NCI-H510A (cell line): ENCODE data around the gene MCEMP1.

Source experiments
- DNase-seq: peaks from one replicate; lab custom pipeline; 2025; lab: John Stamatoyannopoulos, UW

MCEMP1 gene

GRCh38 chr19:7676854-7677253, at the start of gene MCEMP1:
Gene MCEMP1, plus strand, starts transcription at chr19:7677090. Its CDS starts 31 bp downstream, at chr19:7677121.
- DNase-seq = no peak

- DNase-seq = no peak
These were observed 49.7 kb upstream of the MCEMP1 start for GRCh38 chr19:7627166-7627565.

- DNase-seq = no peak
These were observed 48.1 kb upstream of the MCEMP1 start for GRCh38 chr19:7628589-7629311.

GRCh38 chr19:7629347-7630054, 47.4 kb upstream of the MCEMP1 start, which contains the start of the genes PET100 and XAB2:
Gene PET100, plus strand, starts transcription at chr19:7629793. Its CDS starts 41 bp downstream, at chr19:7629834.
Gene XAB2, minus strand, starts transcription at chr19:7629545. Its CDS starts 18 bp downstream, at chr19:7629527.
- DNase-seq = peak; percentile 92

- DNase-seq = no peak
These were observed 45.3 kb upstream of the MCEMP1 start for GRCh38 chr19:7631577-7631976.

- no peak for DNase-seq
These were observed 44.3 kb upstream of the MCEMP1 start for GRCh38 chr19:7632340-7633203.

- no peak for DNase-seq
These were observed 43.2 kb upstream of the MCEMP1 start, which contains the start of gene PCP2 for GRCh38 chr19:7633698-7634097. Gene PCP2, minus strand, starts transcription at chr19:7633719. Its CDS starts 262 bp downstream, at chr19:7633457.

- no peak for DNase-seq
These were observed 41.2 kb upstream of the MCEMP1 start for GRCh38 chr19:7635670-7636069.

- DNase-seq = no peak
These were observed 40.6 kb upstream of the MCEMP1 start for GRCh38 chr19:7636317-7636690.

GRCh38 chr19:7636691-7637373, 40.1 kb upstream of the MCEMP1 start, which contains the start of gene STXBP2:
Gene STXBP2, plus strand, starts transcription at chr19:7637110. Its CDS starts 40 bp downstream, at chr19:7637150.
- DNase-seq = peak; percentile 70

GRCh38 chr19:7637374-7638256, 39.3 kb upstream of the MCEMP1 start:
- DNase-seq = no peak

- DNase-seq = no peak
These were observed 38.0 kb upstream of the MCEMP1 start for GRCh38 chr19:7638802-7639465.

- DNase-seq = no peak
These were observed 37.0 kb upstream of the MCEMP1 start for GRCh38 chr19:7639863-7640348.

GRCh38 chr19:7640803-7641202, 36.1 kb upstream of the MCEMP1 start:
- no peak for DNase-seq

GRCh38 chr19:7641290-7642276, 35.3 kb upstream of the MCEMP1 start:
- DNase-seq = no peak

- no peak for DNase-seq
These were observed 34.4 kb upstream of the MCEMP1 start for GRCh38 chr19:7642295-7643030.

- no peak for DNase-seq
These were observed 33.9 kb upstream of the MCEMP1 start for GRCh38 chr19:7643031-7643415.
